ENCODE results near the gene RECQL5.
"Not testable (repeated sequence)": the region's sequence is repeated elsewhere in the genome, so short reads cannot be mapped to it uniquely, and the experiment has no call there.

Gene RECQL5

DNA sequence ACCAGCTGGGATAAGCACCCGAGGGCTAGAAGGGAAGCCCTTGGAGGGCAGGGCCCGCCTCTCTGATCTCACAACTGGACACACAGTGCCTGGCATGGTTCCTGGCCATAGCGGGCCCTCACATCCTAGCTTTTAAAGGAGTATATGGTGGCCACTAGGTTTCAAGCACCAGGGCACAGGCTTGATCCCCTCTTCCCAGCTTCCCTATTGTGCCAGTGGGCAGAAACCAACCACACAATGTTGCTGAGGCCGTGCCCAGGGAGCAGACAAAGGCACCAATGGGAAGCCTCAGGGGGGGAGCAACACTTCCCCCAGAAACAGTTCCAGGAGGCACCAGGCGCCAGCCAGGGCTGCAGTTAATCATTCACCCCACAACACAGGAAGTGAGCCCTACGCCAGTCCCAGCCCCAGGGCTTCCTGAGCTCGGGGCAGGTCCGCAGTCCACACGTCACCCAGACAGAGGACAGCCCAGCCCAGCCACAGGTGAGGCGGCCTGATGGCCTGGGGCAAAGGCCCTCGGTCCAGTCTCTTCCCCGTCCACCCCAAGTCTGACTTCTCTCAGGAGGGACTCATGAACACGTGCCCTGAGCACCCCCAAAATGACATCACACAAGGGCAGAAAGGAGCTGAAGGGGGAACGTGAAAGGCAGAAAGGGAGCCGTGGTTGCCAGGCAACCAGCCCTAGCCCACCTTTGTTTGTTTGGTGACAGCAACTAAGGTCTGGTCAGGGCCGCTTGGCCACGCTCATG lies 20.9 kb downstream of the RECQL5 start:
- peak; percentile 52 for DNase-seq

GRCh38 chr17:75645501-75645888 lies 21.5 kb downstream of the RECQL5 start:
- no peak for DNase-seq

DNA sequence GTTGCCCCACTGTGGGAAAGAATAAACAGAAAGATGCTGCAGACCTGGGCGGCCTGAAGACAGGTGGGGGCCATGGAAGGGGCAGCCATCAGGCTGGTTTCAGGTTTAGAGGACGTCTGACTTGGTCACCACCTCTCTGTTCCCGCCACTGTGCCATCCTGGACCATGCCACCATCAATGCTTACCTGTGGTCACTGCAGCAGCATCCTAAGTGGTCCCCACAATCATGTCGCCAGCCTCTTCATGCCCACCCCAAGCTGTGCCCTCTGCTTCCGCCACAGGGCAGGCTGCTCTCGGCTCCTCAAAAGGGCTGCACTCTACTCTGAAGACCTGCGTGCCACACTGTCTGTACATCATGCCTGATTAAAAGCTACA lies 23.3 kb downstream of the RECQL5 start:
- DNase-seq = no peak

DNA sequence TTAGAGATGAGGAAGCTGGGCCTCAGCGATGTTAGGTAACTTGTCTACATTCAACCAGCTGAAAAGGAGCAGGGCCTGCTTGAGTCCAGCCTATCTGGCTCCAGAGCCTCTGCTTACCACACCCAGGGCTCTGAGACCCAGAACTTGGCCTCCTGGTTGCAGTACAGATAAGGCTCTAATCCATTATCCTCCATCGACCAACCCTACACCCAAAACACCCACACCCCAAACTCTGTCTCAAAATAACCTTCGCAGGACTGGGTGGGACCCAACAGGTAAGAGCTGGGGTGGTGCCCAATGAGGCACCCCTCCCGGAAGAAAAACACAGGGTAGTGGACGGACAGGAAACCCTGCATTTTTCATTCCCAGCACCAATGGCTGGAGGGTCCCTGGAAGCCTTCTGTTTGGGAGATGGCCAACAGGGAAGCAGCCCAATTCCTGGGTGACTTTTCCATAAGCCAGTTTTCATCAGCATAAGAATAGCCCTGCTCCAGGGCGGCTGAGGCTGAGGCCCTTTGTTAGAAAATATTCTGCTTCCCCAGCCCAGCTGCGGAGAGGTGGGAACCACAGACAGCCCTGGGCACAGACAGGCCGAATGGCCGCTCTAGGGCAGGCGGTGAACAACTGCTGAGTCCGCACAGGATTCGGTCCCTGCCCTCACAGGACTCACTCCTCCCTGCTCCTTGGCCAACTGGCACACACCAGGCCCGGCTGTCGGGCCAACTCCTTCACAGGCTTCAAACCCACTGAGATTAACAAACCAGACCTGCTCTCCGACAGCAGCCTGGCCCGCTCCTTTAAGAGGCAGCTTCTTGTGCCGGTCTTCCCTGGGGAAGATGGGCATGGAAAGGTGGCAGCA lies 23.9 kb downstream of the RECQL5 start:
- DNase-seq = no peak

- peak; percentile 12 for DNase-seq
Observed at GRCh38 chr17:75642182-75642783, 24.7 kb downstream of the RECQL5 start.

DNA sequence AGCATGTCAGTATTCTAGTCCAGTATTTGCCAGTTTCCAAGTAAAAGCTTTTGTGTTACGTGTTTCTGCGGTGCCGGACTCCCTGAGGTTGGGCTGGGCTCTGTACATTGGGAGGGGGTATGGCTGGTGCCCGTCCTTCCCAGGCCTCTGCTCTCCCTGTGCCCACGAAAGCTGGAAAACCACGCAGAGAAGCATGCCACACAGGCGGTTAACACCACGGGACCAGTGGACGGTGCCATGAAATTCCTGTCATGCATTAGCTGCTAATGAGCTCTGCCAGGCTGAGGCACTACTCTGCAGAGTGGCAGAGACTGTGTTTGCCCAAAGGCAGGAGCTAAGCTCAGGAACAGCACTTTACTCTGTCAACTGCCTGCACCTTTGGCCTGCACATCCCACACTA lies 25.6 kb downstream of the RECQL5 start:
- DNase-seq = no peak

DNA sequence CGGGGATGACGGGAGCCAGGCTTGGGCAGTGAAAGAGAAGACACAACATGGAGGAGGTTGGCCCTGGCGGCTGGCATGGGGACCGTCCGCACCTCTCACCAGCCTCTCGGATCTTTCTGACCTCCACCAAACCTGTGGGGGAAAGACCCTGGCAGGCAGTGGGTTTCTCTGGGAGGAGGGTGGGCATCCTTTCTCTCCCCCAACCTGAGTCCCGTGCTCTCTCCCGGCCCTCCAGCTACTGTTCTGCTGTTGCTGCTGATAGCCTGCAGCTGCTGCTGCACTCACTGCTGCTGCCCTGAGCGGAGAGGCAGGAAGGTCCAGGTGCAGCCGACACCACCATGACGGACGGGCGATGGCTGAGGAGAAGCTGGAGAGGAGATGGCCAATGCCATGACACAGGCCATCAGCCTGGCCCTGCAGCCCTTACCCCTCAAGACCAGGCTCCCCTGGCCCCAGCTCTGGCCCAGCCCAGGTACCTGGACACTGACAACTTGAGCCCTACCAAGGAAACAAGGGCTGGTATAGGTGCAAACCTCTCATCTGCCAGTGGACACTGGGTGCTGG lies 26.3 kb downstream of the RECQL5 start:
- no peak for DNase-seq

GRCh38 chr17:75639771-75640555 lies 27.0 kb downstream of the RECQL5 start:
- no peak for DNase-seq

GRCh38 chr17:75639327-75639726 lies 27.6 kb downstream of the RECQL5 start:
- no peak for DNase-seq

GRCh38 chr17:75638893-75639292 lies 28.1 kb downstream of the RECQL5 start:
- DNase-seq = no peak

DNA sequence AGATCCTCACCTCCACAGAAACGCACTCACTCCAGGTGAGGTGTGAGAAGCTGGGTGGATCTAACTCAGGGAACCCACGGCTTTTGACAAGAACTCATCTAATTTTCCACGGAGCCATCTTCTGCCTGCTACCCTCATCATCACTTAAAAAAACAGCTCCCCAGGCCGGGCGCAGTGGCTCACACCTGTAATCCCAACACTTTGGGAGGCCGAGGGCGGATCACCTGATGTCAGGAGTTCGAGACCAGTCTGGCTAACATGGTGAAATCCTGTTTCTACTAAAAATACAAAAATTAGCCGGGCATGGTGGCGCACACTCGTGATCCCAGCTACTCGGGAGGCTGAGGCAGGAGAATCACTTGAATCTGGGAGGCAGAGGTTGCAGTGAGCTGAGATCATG lies 28.9 kb downstream of the RECQL5 start:
- DNase-seq = not testable (repeated sequence)

- DNase-seq = no peak
Observed at GRCh38 chr17:75637551-75637950, 29.4 kb downstream of the RECQL5 start.

- DNase-seq = no peak
Observed at GRCh38 chr17:75637143-75637538, 29.8 kb downstream of the RECQL5 start.

- DNase-seq = no peak
Observed at GRCh38 chr17:75636381-75637142, 30.4 kb downstream of the RECQL5 start.

DNA sequence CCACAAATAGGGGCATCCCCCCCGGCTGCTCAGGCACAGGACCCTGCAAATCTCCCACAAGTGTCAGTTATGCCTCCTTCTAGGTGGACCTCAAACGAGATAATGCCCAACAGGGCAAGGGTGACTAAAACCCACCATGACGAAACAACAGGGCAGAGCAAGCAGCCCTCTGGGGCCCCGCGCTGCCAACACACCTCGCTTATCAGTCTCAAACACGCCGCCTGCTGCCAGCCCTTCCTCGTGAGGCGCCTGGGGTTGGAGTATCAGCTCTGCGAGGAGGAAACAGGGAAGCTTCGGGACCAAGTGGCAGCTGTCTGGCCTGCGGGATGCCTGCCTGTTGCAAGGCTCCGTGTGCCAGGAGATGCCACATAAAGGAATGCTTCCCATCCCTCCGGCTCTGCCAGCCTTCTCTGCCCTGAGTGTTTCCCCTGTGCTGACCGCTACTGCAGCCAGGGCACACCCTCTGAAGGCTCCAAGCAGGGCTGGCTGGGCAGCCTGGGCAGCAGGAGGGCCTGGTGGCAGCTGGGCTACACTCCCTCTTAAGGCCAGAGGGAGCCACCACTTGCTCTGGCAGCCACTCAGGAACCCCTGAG lies 31.2 kb downstream of the RECQL5 start:
- DNase-seq = no peak

GRCh38 chr17:75634754-75635609 lies 32.0 kb downstream of the RECQL5 start:
- no peak for DNase-seq

GRCh38 chr17:75634376-75634740 lies 32.6 kb downstream of the RECQL5 start:
- no peak for DNase-seq

- DNase-seq = peak; percentile 65
Observed at GRCh38 chr17:75633486-75634375, 33.2 kb downstream of the RECQL5 start.

- DNase-seq = peak; percentile 74
Observed at GRCh38 chr17:75632863-75633485, 34.0 kb downstream of the RECQL5 start, which contains the start of gene SMIM5. Gene SMIM5, plus strand, starts transcription at chr17:75633434. Its CDS starts 6,768 bp downstream, at chr17:75640202.
